ENCODE data around the gene DHX30.
"Not testable (repeated sequence)": the region's sequence is repeated elsewhere in the genome, so short reads cannot be mapped to it uniquely, and the experiment has no call there.

Gene DHX30

DNA sequence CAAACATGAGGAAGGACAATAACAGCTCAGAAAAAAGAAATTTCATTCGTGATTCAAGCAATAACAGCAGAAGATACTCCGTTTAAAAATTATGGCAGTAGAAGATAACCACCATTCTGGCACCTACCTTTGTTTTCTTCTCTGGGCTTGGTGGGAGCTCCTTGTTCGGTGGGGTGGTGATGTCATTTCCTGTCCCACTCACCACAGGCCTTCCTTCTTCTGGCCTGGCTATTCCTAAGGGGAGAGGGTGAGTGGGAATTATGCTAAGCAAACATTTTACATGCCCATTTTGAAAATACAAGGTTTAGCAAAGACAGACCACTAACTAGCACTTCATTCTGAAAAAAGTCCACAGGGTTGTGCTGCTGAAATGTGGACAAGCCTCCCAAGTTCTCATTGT, 74.4 kb downstream of the DHX30 start:
- no peaks in the 10 kb centered on the region for H3K36me3 ChIP-seq (ENCODE audit: control insufficient read depth, insufficient read depth, low read length)

DNA sequence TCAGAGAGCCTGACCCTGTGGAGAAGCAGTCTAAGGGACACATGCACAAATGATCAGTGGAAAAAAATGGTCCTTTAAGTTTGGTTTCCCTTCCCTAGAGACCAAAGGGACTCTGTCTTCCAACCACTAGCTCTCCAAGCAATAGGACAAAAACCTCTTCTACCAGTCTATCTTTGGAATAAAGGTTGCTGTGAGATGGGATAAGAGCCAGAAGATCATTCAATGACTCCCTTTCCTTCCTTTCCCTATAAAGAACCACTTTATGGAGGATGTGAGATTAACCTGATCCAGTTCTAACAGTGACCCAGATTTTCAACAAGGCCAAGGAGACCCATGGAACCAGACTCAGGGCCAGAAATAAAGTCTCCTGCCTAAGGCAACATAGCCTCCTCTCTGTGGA, 74.8 kb downstream of the DHX30 start:
- no peaks in the 10 kb centered on the region for H3K27me3 ChIP-seq (ENCODE audit: control insufficient read depth, insufficient read depth, low read length)
- H3K4me1 ChIP-seq (ENCODE audit: control insufficient read depth, insufficient read depth, low read length) = no peaks in the 10 kb centered on the region
- H3K4me3 ChIP-seq (ENCODE audit: low read depth, low read length) = no peak overlapping the region
- H3K36me3 ChIP-seq (ENCODE audit: control insufficient read depth, insufficient read depth, low read length) = no peaks in the 10 kb centered on the region
- H3K9ac ChIP-seq (ENCODE audit: low read depth, low read length) = no peak overlapping the region
- no peaks in the 10 kb centered on the region for H3K9me3 ChIP-seq (ENCODE audit: control insufficient read depth, insufficient read depth, low read length)

More for the DNA sequence above, 74.4 kb downstream of the DHX30 start:
- H3K9ac ChIP-seq (ENCODE audit: low read depth, low read length) = no peak overlapping the region
- no peaks in the 10 kb centered on the region for H3K27me3 ChIP-seq (ENCODE audit: control insufficient read depth, insufficient read depth, low read length)
- no peak overlapping the region for H3K4me3 ChIP-seq (ENCODE audit: low read depth, low read length)
- no peaks in the 10 kb centered on the region for H3K4me1 ChIP-seq (ENCODE audit: control insufficient read depth, insufficient read depth, low read length)
- H3K9me3 ChIP-seq (ENCODE audit: control insufficient read depth, insufficient read depth, low read length) = no peaks in the 10 kb centered on the region

DNA sequence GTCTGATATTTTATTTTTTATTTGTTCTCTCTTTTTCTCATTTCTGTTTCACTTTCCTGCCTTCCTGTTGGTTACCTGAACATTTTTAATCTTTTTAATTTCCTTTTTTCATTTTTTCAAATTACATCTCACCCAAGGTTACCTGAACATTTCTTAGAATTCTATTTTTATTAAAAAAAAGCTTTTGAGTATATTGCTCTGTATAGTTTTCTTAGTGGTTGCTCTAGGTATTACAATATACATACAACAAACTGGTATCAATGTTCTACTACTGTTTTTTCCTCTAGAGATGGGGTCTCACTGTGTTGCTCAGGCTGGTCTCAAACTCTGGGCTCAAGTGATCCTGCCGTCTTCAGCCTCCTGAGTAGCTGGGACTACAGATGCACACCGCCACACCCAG, 79.4 kb downstream of the DHX30 start:
- no peak overlapping the region for H3K9ac ChIP-seq (ENCODE audit: low read depth, low read length)
- H3K4me3 ChIP-seq (ENCODE audit: low read depth, low read length) = no peak overlapping the region
- H3K27me3 ChIP-seq (ENCODE audit: control insufficient read depth, insufficient read depth, low read length) = no peaks in the 10 kb centered on the region
- H3K4me1 ChIP-seq (ENCODE audit: control insufficient read depth, insufficient read depth, low read length) = no peaks in the 10 kb centered on the region
- no peaks in the 10 kb centered on the region for H3K9me3 ChIP-seq (ENCODE audit: control insufficient read depth, insufficient read depth, low read length)
- no peaks in the 10 kb centered on the region for H3K36me3 ChIP-seq (ENCODE audit: control insufficient read depth, insufficient read depth, low read length)

DNA sequence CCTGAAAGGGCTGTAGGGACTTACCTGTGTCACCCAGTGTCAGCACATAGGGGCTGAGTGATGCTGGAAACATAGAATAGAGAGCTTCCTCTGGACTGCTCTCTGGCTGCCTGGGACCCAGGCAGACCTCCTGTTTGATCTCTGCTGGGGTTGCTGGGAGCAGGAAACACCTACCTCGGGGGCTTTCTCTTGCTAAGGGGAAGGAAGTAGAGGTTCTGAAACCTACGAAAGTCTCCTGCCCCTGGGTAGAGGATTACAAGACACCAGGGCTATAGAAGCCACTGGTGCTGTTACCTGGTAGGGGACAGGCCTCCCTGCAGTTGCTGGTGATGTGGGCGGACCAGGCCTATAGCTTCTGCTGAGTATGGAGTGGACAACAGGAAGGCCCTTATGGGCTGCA, 81.7 kb downstream of the DHX30 start:
- H3K9ac ChIP-seq (ENCODE audit: low read depth, low read length) = no peak overlapping the region
- no peaks in the 10 kb centered on the region for H3K9me3 ChIP-seq (ENCODE audit: control insufficient read depth, insufficient read depth, low read length)
- no peaks in the 10 kb centered on the region for H3K36me3 ChIP-seq (ENCODE audit: control insufficient read depth, insufficient read depth, low read length)
- no peaks in the 10 kb centered on the region for H3K4me1 ChIP-seq (ENCODE audit: control insufficient read depth, insufficient read depth, low read length)
- H3K27me3 ChIP-seq (ENCODE audit: control insufficient read depth, insufficient read depth, low read length) = no peaks in the 10 kb centered on the region
- no peak overlapping the region for H3K4me3 ChIP-seq (ENCODE audit: low read depth, low read length)

DNA sequence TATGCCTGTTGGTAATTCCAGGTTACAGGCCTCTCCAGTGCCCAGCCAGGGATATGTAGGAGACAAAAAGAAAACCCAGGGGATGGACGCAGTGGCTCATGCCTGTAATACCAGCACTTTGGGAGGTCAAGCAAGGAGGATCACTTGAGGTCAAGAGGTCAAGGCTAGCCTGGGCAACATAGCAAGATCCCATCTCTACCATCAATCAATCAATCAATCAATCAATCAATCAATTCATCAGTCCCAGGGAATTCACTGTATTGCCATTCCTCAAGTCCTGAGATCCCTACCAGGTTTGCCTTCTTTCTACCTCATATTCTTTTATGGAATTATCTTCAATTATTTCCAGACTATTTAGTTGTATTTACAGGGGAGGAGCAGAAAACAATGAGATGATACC, 82.2 kb downstream of the DHX30 start:
- Histone ChIP-seq H3K4me1 (ENCODE audit: control insufficient read depth, insufficient read depth, low read length) (peaks cover 5% of the 10 kb centered on the region), H3K9ac (ENCODE audit: low read depth, low read length) (no peak overlapping the region), H3K27me3 (ENCODE audit: control insufficient read depth, insufficient read depth, low read length) (no peaks in the 10 kb centered on the region), H3K9me3 (ENCODE audit: control insufficient read depth, insufficient read depth, low read length) (no peaks in the 10 kb centered on the region), H3K36me3 (ENCODE audit: control insufficient read depth, insufficient read depth, low read length) (no peaks in the 10 kb centered on the region), H3K4me3 (ENCODE audit: low read depth, low read length) (no peak overlapping the region)

DNA sequence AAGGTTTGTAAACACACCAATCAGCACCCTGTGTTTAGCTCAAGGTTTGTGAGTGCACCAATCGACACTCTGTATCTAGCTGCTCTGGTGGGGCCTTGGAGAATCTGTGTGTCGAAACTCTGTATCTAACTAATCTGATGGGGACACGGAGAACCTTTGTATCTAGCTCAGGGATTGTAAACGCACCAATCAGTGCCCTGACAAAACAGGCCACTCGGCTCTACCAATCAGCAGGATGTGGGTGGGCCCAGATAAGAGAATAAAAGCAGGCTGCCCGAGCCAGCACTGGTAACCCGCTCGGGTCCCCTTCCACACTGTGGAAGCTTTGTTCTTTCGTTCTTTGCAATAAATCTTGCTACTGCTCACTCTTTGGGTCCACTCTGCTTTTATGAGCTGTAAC, 85.1 kb downstream of the DHX30 start:
- not testable (repeated sequence) for H3K36me3 ChIP-seq (ENCODE audit: control insufficient read depth, insufficient read depth, low read length)

DNA sequence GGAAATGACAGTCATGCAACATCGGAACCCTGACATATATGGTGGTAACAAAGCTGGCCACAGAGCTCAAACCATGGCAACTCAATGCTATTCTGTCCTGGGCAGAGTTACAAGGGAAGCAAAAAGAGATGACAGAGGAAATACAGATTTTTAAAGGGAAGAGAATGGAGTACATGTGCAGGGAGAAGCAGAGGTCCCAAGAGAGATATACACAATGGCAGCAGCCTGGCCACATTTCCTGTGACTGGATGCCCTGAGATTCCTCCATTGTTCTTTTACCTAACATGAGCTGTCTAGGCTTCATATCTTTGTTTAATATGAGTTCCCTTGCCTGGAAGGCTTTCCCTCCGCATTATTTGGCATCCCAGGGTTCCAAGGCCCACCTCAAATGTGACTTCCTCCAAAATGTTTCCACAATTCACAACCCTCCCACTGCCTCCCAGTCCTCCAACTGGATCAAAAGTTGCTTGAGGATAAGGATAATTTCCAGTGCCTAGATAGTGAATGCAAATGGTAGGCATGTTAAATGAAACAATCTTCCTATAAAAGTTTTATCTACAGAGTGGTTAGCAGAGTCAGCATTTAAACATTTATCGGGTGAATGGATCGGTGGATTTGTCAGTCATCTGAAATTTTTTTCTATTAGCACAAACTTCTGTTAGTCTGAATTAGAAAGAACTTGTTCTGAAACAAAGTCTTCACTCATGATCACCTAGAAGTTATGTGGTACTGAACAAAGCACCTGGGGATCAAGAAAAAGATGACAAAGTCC, 86.2 kb downstream of the DHX30 start:
- H3K9ac ChIP-seq (ENCODE audit: low read depth, low read length) = no peak overlapping the region
- H3K27me3 ChIP-seq (ENCODE audit: control insufficient read depth, insufficient read depth, low read length) = no peaks in the 10 kb centered on the region
- peaks cover 39% of the 10 kb centered on the region for H3K4me1 ChIP-seq (ENCODE audit: control insufficient read depth, insufficient read depth, low read length)
- H3K9me3 ChIP-seq (ENCODE audit: control insufficient read depth, insufficient read depth, low read length) = no peaks in the 10 kb centered on the region
- no peaks in the 10 kb centered on the region for H3K36me3 ChIP-seq (ENCODE audit: control insufficient read depth, insufficient read depth, low read length)
- H3K4me3 ChIP-seq (ENCODE audit: low read depth, low read length) = no peak overlapping the region

More for the DNA sequence above, 85.1 kb downstream of the DHX30 start:
- H3K4me1 ChIP-seq (ENCODE audit: control insufficient read depth, insufficient read depth, low read length) = peaks cover 29% of the 10 kb centered on the region
- H3K9me3 ChIP-seq (ENCODE audit: control insufficient read depth, insufficient read depth, low read length); H3K4me3 ChIP-seq (ENCODE audit: low read depth, low read length); H3K9ac ChIP-seq (ENCODE audit: low read depth, low read length); H3K27me3 ChIP-seq (ENCODE audit: control insufficient read depth, insufficient read depth, low read length): not testable (repeated sequence)

DNA sequence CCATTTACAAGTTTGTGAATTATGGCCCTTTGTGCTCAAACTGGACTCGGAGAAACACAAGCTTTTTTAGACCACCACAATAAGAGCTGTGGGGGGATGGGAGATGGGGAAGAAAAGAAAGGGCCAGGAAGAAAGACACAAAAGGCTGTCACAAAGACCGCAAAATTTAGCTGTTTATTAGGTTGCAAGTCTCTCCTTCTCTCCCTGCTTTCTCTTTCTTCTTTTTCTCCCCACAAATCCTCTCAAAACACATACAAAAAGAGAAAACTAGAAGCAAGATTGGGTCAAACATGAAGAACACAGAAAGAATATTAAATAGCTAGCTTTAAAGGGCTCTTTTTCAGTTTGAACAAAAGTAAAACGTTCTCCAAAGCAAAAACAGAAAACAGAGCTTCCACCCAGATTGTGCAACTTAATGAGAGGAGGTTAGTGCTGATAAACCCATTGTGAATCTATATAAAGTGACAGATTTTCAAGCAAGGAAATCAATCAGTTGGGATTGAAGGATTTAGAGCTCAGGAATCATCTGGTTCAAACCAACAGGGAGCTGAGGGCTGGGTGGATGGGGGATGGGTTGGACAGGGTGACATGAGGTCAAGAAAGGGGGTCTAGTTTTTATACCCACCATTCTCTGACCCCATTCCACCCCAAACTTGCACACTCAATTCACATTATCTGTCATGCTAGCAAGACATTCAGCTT, 87.3 kb downstream of the DHX30 start:
- H3K27me3 ChIP-seq (ENCODE audit: control insufficient read depth, insufficient read depth, low read length) = no peaks in the 10 kb centered on the region
- H3K9me3 ChIP-seq (ENCODE audit: control insufficient read depth, insufficient read depth, low read length) = no peaks in the 10 kb centered on the region
- no peak overlapping the region for H3K4me3 ChIP-seq (ENCODE audit: low read depth, low read length)
- peaks cover 39% of the 10 kb centered on the region for H3K4me1 ChIP-seq (ENCODE audit: control insufficient read depth, insufficient read depth, low read length)
- H3K9ac ChIP-seq (ENCODE audit: low read depth, low read length) = peak overlapping the region; percentile 56
- H3K36me3 ChIP-seq (ENCODE audit: control insufficient read depth, insufficient read depth, low read length) = no peaks in the 10 kb centered on the region

DNA sequence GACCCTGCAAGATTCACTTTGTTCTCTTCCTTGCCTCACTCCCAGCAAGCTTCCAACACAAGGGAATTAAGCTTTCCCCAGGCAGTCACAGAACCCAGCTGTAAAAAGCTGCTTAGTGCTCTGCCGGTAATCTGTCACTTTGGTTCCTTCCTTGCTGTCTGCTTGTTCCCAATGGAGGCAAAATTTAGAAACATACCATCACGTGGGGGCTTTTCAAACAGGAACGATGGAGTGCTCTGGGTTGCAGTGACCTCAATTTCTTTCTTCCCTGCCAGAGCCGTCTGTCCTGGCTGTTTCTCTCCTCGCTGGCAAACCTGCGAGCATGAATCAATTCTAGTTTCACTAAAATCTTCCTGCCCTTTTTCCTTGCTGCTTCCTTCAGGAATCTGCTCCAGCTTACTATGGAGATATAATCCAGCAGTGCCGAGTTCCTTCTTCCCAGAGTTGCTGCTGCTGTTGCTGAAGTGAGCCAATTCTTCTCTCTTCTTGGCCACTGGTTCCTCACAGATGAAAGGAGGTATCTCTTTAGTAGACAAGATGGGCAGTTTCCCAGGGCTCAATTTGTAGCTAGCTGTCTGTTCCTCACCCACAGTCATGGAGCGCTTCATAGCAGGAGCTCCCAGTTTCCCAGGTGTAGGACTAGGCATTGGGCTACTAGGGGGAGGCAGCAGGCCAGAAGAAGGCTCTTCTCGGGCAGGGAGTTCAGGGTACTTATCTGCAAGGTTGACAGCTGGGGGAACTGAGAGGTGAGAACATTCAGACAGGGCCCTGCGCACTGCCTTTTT, 88.1 kb downstream of the DHX30 start:
- Histone ChIP-seq H3K9me3 (ENCODE audit: control insufficient read depth, insufficient read depth, low read length) (no peaks in the 10 kb centered on the region), H3K4me3 (ENCODE audit: low read depth, low read length) (no peak overlapping the region), H3K4me1 (ENCODE audit: control insufficient read depth, insufficient read depth, low read length) (peaks cover 39% of the 10 kb centered on the region), H3K27me3 (ENCODE audit: control insufficient read depth, insufficient read depth, low read length) (no peaks in the 10 kb centered on the region), H3K36me3 (ENCODE audit: control insufficient read depth, insufficient read depth, low read length) (no peaks in the 10 kb centered on the region), H3K9ac (ENCODE audit: low read depth, low read length) (peak overlapping the region; percentile 32)

DNA sequence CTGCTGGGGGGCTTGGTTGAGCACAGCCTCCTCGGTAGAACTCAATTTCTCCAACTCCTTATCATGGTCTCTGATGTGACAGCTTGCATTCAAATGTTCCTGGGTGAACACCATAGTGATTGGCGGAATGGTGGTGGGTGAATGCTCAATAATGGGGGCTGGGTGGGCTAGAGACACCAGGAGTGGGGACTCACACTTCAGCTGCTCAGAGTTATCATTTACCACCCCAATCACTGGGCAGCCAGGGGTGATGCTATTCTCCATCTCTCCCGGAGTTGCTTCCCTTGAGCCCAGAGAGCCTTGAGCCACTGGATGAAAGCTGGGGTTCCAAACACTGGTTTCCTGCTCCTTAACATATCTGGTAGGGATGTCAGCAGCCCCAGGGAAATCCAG, 88.7 kb downstream of the DHX30 start:
- no peak overlapping the region for H3K4me3 ChIP-seq (ENCODE audit: low read depth, low read length)
- no peaks in the 10 kb centered on the region for H3K9me3 ChIP-seq (ENCODE audit: control insufficient read depth, insufficient read depth, low read length)
- no peaks in the 10 kb centered on the region for H3K36me3 ChIP-seq (ENCODE audit: control insufficient read depth, insufficient read depth, low read length)
- H3K4me1 ChIP-seq (ENCODE audit: control insufficient read depth, insufficient read depth, low read length) = peaks cover 39% of the 10 kb centered on the region
- H3K27me3 ChIP-seq (ENCODE audit: control insufficient read depth, insufficient read depth, low read length) = no peaks in the 10 kb centered on the region
- H3K9ac ChIP-seq (ENCODE audit: low read depth, low read length) = peak overlapping the region; percentile 32

DNA sequence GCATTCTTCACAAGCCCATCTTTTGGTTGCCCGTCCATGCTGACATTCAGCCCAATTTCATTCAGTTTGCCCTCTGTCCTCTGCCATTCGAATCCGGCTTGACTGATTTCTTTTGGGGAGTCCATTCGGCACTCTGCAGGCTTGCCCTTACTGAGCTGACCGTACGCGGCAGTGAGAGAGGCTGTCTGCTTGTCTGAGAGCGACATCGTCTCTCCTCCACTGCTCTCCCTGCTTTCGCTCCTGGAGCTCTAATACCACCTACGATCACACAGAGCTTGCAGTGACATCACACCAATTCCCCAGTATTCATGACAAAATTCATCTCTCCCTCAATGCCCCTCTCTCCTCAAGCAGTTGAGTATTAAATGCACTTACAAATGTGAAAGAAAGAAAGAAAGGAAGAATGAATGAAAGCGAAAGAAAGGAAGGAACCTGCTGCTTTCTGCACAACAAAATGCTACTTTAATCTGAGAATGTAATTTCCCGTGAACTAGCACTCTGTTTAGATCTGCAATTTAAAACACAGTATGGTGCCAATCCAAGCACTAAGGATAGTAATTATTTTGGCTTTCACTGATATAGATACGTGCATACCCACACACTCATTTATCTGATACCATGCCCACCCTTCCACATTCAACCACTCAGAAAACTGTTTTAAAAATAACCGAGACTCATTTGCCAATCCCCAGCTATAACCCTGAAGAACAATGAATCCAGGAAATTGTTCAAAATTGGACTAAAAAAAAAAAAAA, 89.5 kb downstream of the DHX30 start:
- Histone ChIP-seq H3K4me1 (ENCODE audit: control insufficient read depth, insufficient read depth, low read length) (peaks cover 39% of the 10 kb centered on the region), H3K4me3 (ENCODE audit: low read depth, low read length) (no peak overlapping the region), H3K9ac (ENCODE audit: low read depth, low read length) (no peak overlapping the region), H3K36me3 (ENCODE audit: control insufficient read depth, insufficient read depth, low read length) (no peaks in the 10 kb centered on the region), H3K9me3 (ENCODE audit: control insufficient read depth, insufficient read depth, low read length) (no peaks in the 10 kb centered on the region), H3K27me3 (ENCODE audit: control insufficient read depth, insufficient read depth, low read length) (no peaks in the 10 kb centered on the region)
